Measurements from ENCODE around the gene ITPK1.

Gene ITPK1

GRCh38 chr14:92968291-92969020 is 147.3 kb downstream of the ITPK1 start:
- Histone ChIP-seq H4K8ac (ENCODE audit: low read depth, low read length) (no peak overlapping the region), H3K4me2 (ENCODE audit: low read length) (no peak overlapping the region), H3K79me1 (ENCODE audit: low read length) (peaks cover 2% of the 10 kb centered on the region), H2BK15ac (replicated peaks; ENCODE audit: low read depth) (no peak overlapping the region), H2BK5ac (ENCODE audit: low read length) (no peak overlapping the region), H3K79me2 (ENCODE audit: control insufficient read depth, insufficient read depth, low read length) (no peaks in the 10 kb centered on the region), H3K4me1 (ENCODE audit: control insufficient read depth, low read depth, low read length) (no peaks in the 10 kb centered on the region), H2BK120ac (ENCODE audit: low read depth, low read length) (no peak overlapping the region), H3K56ac (ENCODE audit: low read length) (no peak overlapping the region), H3K36me3 (ENCODE audit: control insufficient read depth, insufficient read depth, low read length) (no peaks in the 10 kb centered on the region), H3K27me3 (ENCODE audit: insufficient read depth, low read length, poor library complexity) (no peaks in the 10 kb centered on the region), H2AK5ac (ENCODE audit: low read length) (no peak overlapping the region), H3K18ac (ENCODE audit: low read length) (no peak overlapping the region), H4K5ac (ENCODE audit: low read length) (no peak overlapping the region), H3K4me3 (ENCODE audit: low read length) (no peak overlapping the region), H3K4ac (ENCODE audit: low read depth, low read length) (no peak overlapping the region), H3K9ac (ENCODE audit: low read length) (no peak overlapping the region), H3K23ac (ENCODE audit: low read length) (no peak overlapping the region), H3K27ac (ENCODE audit: low read depth, low read length) (no peak overlapping the region)
- no peak for DNase-seq
- WGBS (ENCODE audit: extremely low coverage, insufficient coverage, low lambda C conversion rate): no CpG with 5 or more reads among the region's 14 CpGs

- no CpG with 5 or more reads among the region's 2 CpGs for WGBS (ENCODE audit: extremely low coverage, insufficient coverage, low lambda C conversion rate)
- no peak overlapping the region for H4K5ac ChIP-seq (ENCODE audit: low read length)
These were observed 148.3 kb downstream of the ITPK1 start for GRCh38 chr14:92967346-92967926.

GRCh38 chr14:92965281-92965680 is 150.4 kb downstream of the ITPK1 start:
- Histone ChIP-seq H3K4me3 (ENCODE audit: low read length) (no peak overlapping the region), H3K79me1 (ENCODE audit: low read length) (peaks cover 2% of the 10 kb centered on the region), H2BK15ac (replicated peaks; ENCODE audit: low read depth) (no peak overlapping the region), H3K27me3 (ENCODE audit: insufficient read depth, low read length, poor library complexity) (no peaks in the 10 kb centered on the region), H3K56ac (ENCODE audit: low read length) (no peak overlapping the region), H3K23ac (ENCODE audit: low read length) (no peak overlapping the region), H3K18ac (ENCODE audit: low read length) (no peak overlapping the region), H3K4ac (ENCODE audit: low read depth, low read length) (no peak overlapping the region), H4K8ac (ENCODE audit: low read depth, low read length) (no peak overlapping the region), H3K4me2 (ENCODE audit: low read length) (no peak overlapping the region), H2BK120ac (ENCODE audit: low read depth, low read length) (no peak overlapping the region), H3K27ac (ENCODE audit: low read depth, low read length) (no peak overlapping the region), H3K36me3 (ENCODE audit: control insufficient read depth, insufficient read depth, low read length) (no peaks in the 10 kb centered on the region), H4K5ac (ENCODE audit: low read length) (no peak overlapping the region), H2BK5ac (ENCODE audit: low read length) (no peak overlapping the region), H3K9ac (ENCODE audit: low read length) (no peak overlapping the region), H3K4me1 (ENCODE audit: control insufficient read depth, low read depth, low read length) (no peaks in the 10 kb centered on the region), H2AK5ac (ENCODE audit: low read length) (no peak overlapping the region), H3K79me2 (ENCODE audit: control insufficient read depth, insufficient read depth, low read length) (no peaks in the 10 kb centered on the region)
- DNase-seq: no peak
- WGBS (ENCODE audit: extremely low coverage, insufficient coverage, low lambda C conversion rate): no CpG with 5 or more reads among the region's 1 CpG

More at GRCh38 chr14:92967346-92967926, 148.3 kb downstream of the ITPK1 start:
- Histone ChIP-seq H3K36me3 (ENCODE audit: control insufficient read depth, insufficient read depth, low read length) (no peaks in the 10 kb centered on the region), H3K9ac (ENCODE audit: low read length) (no peak overlapping the region), H2BK5ac (ENCODE audit: low read length) (no peak overlapping the region), H3K27me3 (ENCODE audit: insufficient read depth, low read length, poor library complexity) (no peaks in the 10 kb centered on the region), H3K79me1 (ENCODE audit: low read length) (peaks cover 2% of the 10 kb centered on the region), H3K18ac (ENCODE audit: low read length) (no peak overlapping the region), H3K79me2 (ENCODE audit: control insufficient read depth, insufficient read depth, low read length) (no peaks in the 10 kb centered on the region), H3K4me1 (ENCODE audit: control insufficient read depth, low read depth, low read length) (no peaks in the 10 kb centered on the region), H3K27ac (ENCODE audit: low read depth, low read length) (no peak overlapping the region), H4K8ac (ENCODE audit: low read depth, low read length) (no peak overlapping the region), H3K56ac (ENCODE audit: low read length) (no peak overlapping the region), H3K4me2 (ENCODE audit: low read length) (no peak overlapping the region), H3K4ac (ENCODE audit: low read depth, low read length) (no peak overlapping the region), H2BK120ac (ENCODE audit: low read depth, low read length) (no peak overlapping the region), H3K23ac (ENCODE audit: low read length) (no peak overlapping the region), H2BK15ac (replicated peaks; ENCODE audit: low read depth) (no peak overlapping the region), H2AK5ac (ENCODE audit: low read length) (no peak overlapping the region), H3K4me3 (ENCODE audit: low read length) (no peak overlapping the region)
- no peak for DNase-seq

GRCh38 chr14:92964124-92965109 is 151.3 kb downstream of the ITPK1 start:
- DNase-seq: no peak
- no peak overlapping the region for H4K8ac ChIP-seq (ENCODE audit: low read depth, low read length)
- no peak overlapping the region for H2AK5ac ChIP-seq (ENCODE audit: low read length)
- no peak overlapping the region for H3K18ac ChIP-seq (ENCODE audit: low read length)
- no peaks in the 10 kb centered on the region for H3K4me1 ChIP-seq (ENCODE audit: control insufficient read depth, low read depth, low read length)
- H4K5ac ChIP-seq (ENCODE audit: low read length): no peak overlapping the region
- H3K36me3 ChIP-seq (ENCODE audit: control insufficient read depth, insufficient read depth, low read length): no peaks in the 10 kb centered on the region
- peaks cover 2% of the 10 kb centered on the region for H3K79me1 ChIP-seq (ENCODE audit: low read length)
- no peak overlapping the region for H2BK5ac ChIP-seq (ENCODE audit: low read length)
- no peak overlapping the region for H3K56ac ChIP-seq (ENCODE audit: low read length)
- WGBS (ENCODE audit: extremely low coverage, insufficient coverage, low lambda C conversion rate): no CpG with 5 or more reads among the region's 12 CpGs
- no peak overlapping the region for H3K23ac ChIP-seq (ENCODE audit: low read length)
- H3K4me2 ChIP-seq (ENCODE audit: low read length): no peak overlapping the region
- H3K79me2 ChIP-seq (ENCODE audit: control insufficient read depth, insufficient read depth, low read length): no peaks in the 10 kb centered on the region
- no peak overlapping the region for H2BK15ac ChIP-seq (replicated peaks; ENCODE audit: low read depth)
- no peak overlapping the region for H2BK120ac ChIP-seq (ENCODE audit: low read depth, low read length)
- H3K4me3 ChIP-seq (ENCODE audit: low read length): no peak overlapping the region
- H3K4ac ChIP-seq (ENCODE audit: low read depth, low read length): no peak overlapping the region
- H3K9ac ChIP-seq (ENCODE audit: low read length): no peak overlapping the region
- H3K27ac ChIP-seq (ENCODE audit: low read depth, low read length): no peak overlapping the region
- H3K27me3 ChIP-seq (ENCODE audit: insufficient read depth, low read length, poor library complexity): no peaks in the 10 kb centered on the region

GRCh38 chr14:92963301-92964123 is 152.2 kb downstream of the ITPK1 start:
- DNase-seq: no peak
- H4K8ac ChIP-seq (ENCODE audit: low read depth, low read length): no peak overlapping the region
- no peak overlapping the region for H3K9ac ChIP-seq (ENCODE audit: low read length)
- no peak overlapping the region for H3K18ac ChIP-seq (ENCODE audit: low read length)
- H3K4me2 ChIP-seq (ENCODE audit: low read length): no peak overlapping the region
- H4K5ac ChIP-seq (ENCODE audit: low read length): no peak overlapping the region
- no peak overlapping the region for H3K56ac ChIP-seq (ENCODE audit: low read length)
- no peak overlapping the region for H3K4ac ChIP-seq (ENCODE audit: low read depth, low read length)
- H2BK15ac ChIP-seq (replicated peaks; ENCODE audit: low read depth): no peak overlapping the region
- no peak overlapping the region for H2BK5ac ChIP-seq (ENCODE audit: low read length)
- WGBS (ENCODE audit: extremely low coverage, insufficient coverage, low lambda C conversion rate): no CpG with 5 or more reads among the region's 14 CpGs
- no peaks in the 10 kb centered on the region for H3K4me1 ChIP-seq (ENCODE audit: control insufficient read depth, low read depth, low read length)
- no peaks in the 10 kb centered on the region for H3K27me3 ChIP-seq (ENCODE audit: insufficient read depth, low read length, poor library complexity)
- H2BK120ac ChIP-seq (ENCODE audit: low read depth, low read length): no peak overlapping the region
- H3K36me3 ChIP-seq (ENCODE audit: control insufficient read depth, insufficient read depth, low read length): no peaks in the 10 kb centered on the region
- H3K23ac ChIP-seq (ENCODE audit: low read length): no peak overlapping the region
- peaks cover 2% of the 10 kb centered on the region for H3K79me1 ChIP-seq (ENCODE audit: low read length)
- H2AK5ac ChIP-seq (ENCODE audit: low read length): no peak overlapping the region
- H3K79me2 ChIP-seq (ENCODE audit: control insufficient read depth, insufficient read depth, low read length): no peaks in the 10 kb centered on the region
- H3K27ac ChIP-seq (ENCODE audit: low read depth, low read length): no peak overlapping the region
- no peak overlapping the region for H3K4me3 ChIP-seq (ENCODE audit: low read length)
